Vagina (tissue), 2 donors: ENCODE results near the gene TNFSF10. TPM values are rescaled to one million over a fixed set of nuclear protein-coding genes. Genes with fewer than 3 reads are reported as not detected.

Experiments used
- DNase-seq, 2 donors: peaks; one replicate each; pipeline ENCODE4 v3.0.0-alpha.2; 2017; ENCODE audit errors: extremely low spot score in 2 of 2
- H3K27ac ChIP-seq: fragments of 200-600 bp; sonication (generic); one replicate; pipeline ENCODE4 v1.5.1; 2019
- H3K27me3 ChIP-seq: fragments of 200-600 bp; sonication (generic); one replicate; pipeline ENCODE4 v1.5.1; 2019
- H3K36me3 ChIP-seq, 2 donors: fragments of 200-600 bp; sonication (generic); one replicate each; pipeline ENCODE4 v1.5.1; 2017 to 2019
- H3K4me1 ChIP-seq: fragments of 200-600 bp; sonication (generic); one replicate; pipeline ENCODE4 v1.5.1; 2019
- H3K4me3 ChIP-seq, 2 donors: fragments of 200-600 bp; sonication (generic); 1 replicate in 1 of 2; 2 replicates in 1 of 2; pipeline ENCODE4 v1.5.1; 2016 to 2019
- H3K9me3 ChIP-seq: fragments of 200-600 bp; sonication (generic); one replicate; pipeline ENCODE4 v1.5.1; 2019
- CTCF ChIP-seq, 3 experiments: fragments of 450-650 bp in 2 of 3; fragments of 200-600 bp in 1 of 3; sonication (generic) in 1 of 3; IDR thresholded peaks; one replicate each; pipeline ENCODE4 v1.5.1; 2017 to 2019; ENCODE audit warnings: antibody characterized with exemption in 3 of 3, mild to moderate bottlenecking in 2 of 3, moderate library complexity in 2 of 3
- POLR2A ChIP-seq, 2 donors: fragments of 450-650 bp; IDR thresholded peaks; one replicate each; pipeline ENCODE4 v1.6.1; 2017; ENCODE audit warnings: antibody characterized with exemption in 2 of 2, mild to moderate bottlenecking in 2 of 2, moderate library complexity in 2 of 2
- POLR2AphosphoS5 ChIP-seq, 2 donors: sonication (generic); formaldehyde crosslinking; IDR thresholded peaks; one replicate each; pipeline ENCODE4 v1.9.0; 2017; ENCODE audit warnings: antibody characterized with exemption in 2 of 2, mild to moderate bottlenecking in 2 of 2, low read depth in 1 of 2; ENCODE audit not compliant: insufficient read depth in 1 of 2
- intact Hi-C: fragments of 100-400 bp; cut with DNase I; formaldehyde crosslinking; loops from one replicate; pipeline ENCODE4 v1.15.1; 2023
- total RNA-seq: library from RNA; depleted of rRNA; stranded (reverse); fragments of >200 nt; gene quantifications from one replicate; pipeline ENCODE4 v1.2.3, GENCODE V29; 2016

TNFSF10 gene
- total RNA-seq, 1 donor from 2014 or later = 92.8 TPM

- Histone ChIP-seq H3K27ac (peak overlapping the region; percentile 58), H3K4me1 (peaks cover 70% of the 10 kb centered on the region), H3K9me3 (no peaks in the 10 kb centered on the region), H3K36me3 (no peaks in the 10 kb centered on the region), H3K27me3 (no peaks in the 10 kb centered on the region), H3K4me3 (no peak overlapping the region)
- intact Hi-C loops = no loop called here
- TF ChIP-seq POLR2A (IDR thresholded peaks at IDR 0.05) (no peak), POLR2AphosphoS5 (IDR thresholded peaks at IDR 0.05; ENCODE audit: insufficient read depth in 1 of 2, low read depth in 1 of 2) (no peak)
- DNase-seq = no peak
Measured at GRCh38 chr3:172559020-172559419, 35.8 kb upstream of the TNFSF10 start.

- H3K4me1 ChIP-seq = peaks cover 56% of the 10 kb centered on the region
- TF ChIP-seq CTCF (IDR thresholded peaks at IDR 0.05) (no peak), POLR2AphosphoS5 (IDR thresholded peaks at IDR 0.05; ENCODE audit: insufficient read depth in 1 of 2, low read depth in 1 of 2) (peak; percentile 20 to 87)
- H3K27me3 ChIP-seq = no peaks in the 10 kb centered on the region
- peak overlapping the region; percentile 58 for H3K27ac ChIP-seq
- no peak for DNase-seq
- intact Hi-C loops = no loop called here
- H3K4me3 ChIP-seq = no peak overlapping the region
- H3K9me3 ChIP-seq = no peaks in the 10 kb centered on the region
- no peaks in the 10 kb centered on the region for H3K36me3 ChIP-seq
Measured at GRCh38 chr3:172557515-172558220, 34.4 kb upstream of the TNFSF10 start.

- TF ChIP-seq POLR2AphosphoS5 (IDR thresholded peaks at IDR 0.05; ENCODE audit: insufficient read depth in 1 of 2, low read depth in 1 of 2) (no peak), CTCF (IDR thresholded peaks at IDR 0.05) (no peak), POLR2A (IDR thresholded peaks at IDR 0.05) (no peak)
- no peak for DNase-seq
- intact Hi-C loops = no loop called here
- H3K36me3 ChIP-seq = no peaks in the 10 kb centered on the region
- peaks cover 22% of the 10 kb centered on the region for H3K4me1 ChIP-seq
- no peak overlapping the region for H3K4me3 ChIP-seq
- H3K9me3 ChIP-seq = no peaks in the 10 kb centered on the region
- no peaks in the 10 kb centered on the region for H3K27me3 ChIP-seq
- no peak overlapping the region for H3K27ac ChIP-seq
Measured at GRCh38 chr3:172553526-172554252, 30.5 kb upstream of the TNFSF10 start.

GRCh38 chr3:172552607-172553006 lies 29.4 kb upstream of the TNFSF10 start:
- intact Hi-C loops = no loop called here
- Histone ChIP-seq H3K36me3 (no peaks in the 10 kb centered on the region), H3K27me3 (no peaks in the 10 kb centered on the region), H3K4me1 (peaks cover 13% of the 10 kb centered on the region), H3K9me3 (no peaks in the 10 kb centered on the region), H3K27ac (no peak overlapping the region), H3K4me3 (no peak overlapping the region)
- no peak for DNase-seq
- TF ChIP-seq POLR2AphosphoS5 (IDR thresholded peaks at IDR 0.05; ENCODE audit: insufficient read depth in 1 of 2, low read depth in 1 of 2) = no peak
- TF ChIP-seq POLR2A (IDR thresholded peaks at IDR 0.05) = no peak
- TF ChIP-seq CTCF (IDR thresholded peaks at IDR 0.05) = no peak

- Histone ChIP-seq H3K27ac (no peak overlapping the region), H3K4me3 (no peak overlapping the region), H3K36me3 (no peaks in the 10 kb centered on the region), H3K4me1 (peaks cover 13% of the 10 kb centered on the region), H3K9me3 (no peaks in the 10 kb centered on the region), H3K27me3 (no peaks in the 10 kb centered on the region)
- no peak for TF ChIP-seq CTCF (IDR thresholded peaks at IDR 0.05)
- TF ChIP-seq POLR2AphosphoS5 (IDR thresholded peaks at IDR 0.05; ENCODE audit: insufficient read depth in 1 of 2, low read depth in 1 of 2) = no peak
- no peak for TF ChIP-seq POLR2A (IDR thresholded peaks at IDR 0.05)
- DNase-seq = no peak
- intact Hi-C loops = no loop called here
Measured at GRCh38 chr3:172551874-172552273, 28.6 kb upstream of the TNFSF10 start.
